GM19467 (cell line): ENCODE results near the gene INHBB.
"Not testable (repeated sequence)": the region's sequence is repeated elsewhere in the genome, so short reads cannot be mapped to it uniquely, and the experiment has no call there.

ENCODE experiments used
- ATAC-seq: cut with Tn5 transposase; IDR thresholded peaks from one replicate; pipeline ENCODE4 v1.9.1; 2021; ENCODE audit warnings: mild to moderate bottlenecking, moderate library complexity; ENCODE audit not compliant: unreplicated experiment

INHBB gene

DNA sequence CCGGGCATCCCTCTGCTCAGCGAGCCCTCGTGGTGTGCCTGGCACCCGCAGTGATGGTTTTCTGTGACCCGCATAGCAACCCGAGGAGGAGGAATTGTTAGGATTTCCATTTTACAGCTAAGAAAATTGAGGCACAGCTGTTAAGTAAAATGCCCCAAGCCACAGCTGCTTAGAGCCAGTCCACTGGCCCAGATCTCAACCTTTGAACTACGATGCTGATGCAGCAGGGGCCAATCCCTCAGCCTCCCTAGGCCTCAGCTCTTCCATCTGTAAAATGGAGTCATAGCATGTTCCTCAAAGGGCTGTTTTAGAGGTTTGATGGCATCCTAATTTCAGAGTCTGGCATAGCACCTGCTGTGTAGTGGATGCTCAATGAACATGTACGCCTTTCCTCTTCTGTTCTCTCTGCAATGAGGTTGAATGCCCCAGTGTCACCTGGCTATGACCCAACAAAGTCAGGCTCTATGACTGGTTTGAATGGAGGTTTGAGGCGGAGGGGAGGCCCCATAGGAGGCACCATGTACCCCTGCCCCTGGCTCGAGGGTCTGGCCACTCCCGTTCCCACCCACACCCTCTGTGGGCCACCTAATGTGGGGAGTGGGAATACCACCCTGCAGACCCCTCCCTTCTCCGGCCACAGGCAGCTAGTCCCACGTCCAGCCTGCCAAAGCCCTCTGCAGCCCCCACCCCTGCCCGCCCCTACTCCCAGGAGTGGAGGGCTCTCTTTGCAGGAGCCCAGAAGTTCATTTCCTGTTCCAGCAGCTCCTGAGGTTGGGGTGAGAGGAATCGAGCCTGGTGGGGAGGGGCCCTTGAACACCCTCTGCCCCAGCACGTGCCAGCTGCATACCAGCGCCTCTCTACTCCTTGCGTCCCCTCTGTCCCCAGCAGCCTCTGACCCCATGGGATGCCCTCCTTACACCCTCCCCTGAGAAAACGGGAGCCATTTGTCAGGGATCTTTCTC, 31.0 kb downstream of the INHBB start:
- no peak for ATAC-seq

DNA sequence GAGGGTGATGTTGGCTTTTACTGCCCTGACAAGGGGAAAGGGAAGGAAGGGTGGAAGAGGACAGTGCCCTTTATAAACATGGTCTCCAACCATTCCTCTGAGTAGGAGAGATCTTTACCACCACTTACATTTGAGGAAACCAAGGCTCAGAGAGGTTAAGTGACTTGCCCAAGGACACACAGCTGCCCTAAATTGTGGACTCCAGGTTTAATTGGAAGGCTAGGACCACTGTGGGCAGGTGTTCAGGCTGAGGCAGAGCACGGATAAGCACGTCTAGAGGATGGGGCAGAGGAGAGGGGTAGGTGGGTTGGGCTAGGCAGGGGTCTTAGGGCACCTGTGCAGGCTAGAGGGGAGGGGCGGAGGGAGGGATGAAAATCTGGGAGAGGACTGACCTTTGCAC, 32.7 kb downstream of the INHBB start:
- ATAC-seq: no peak

DNA sequence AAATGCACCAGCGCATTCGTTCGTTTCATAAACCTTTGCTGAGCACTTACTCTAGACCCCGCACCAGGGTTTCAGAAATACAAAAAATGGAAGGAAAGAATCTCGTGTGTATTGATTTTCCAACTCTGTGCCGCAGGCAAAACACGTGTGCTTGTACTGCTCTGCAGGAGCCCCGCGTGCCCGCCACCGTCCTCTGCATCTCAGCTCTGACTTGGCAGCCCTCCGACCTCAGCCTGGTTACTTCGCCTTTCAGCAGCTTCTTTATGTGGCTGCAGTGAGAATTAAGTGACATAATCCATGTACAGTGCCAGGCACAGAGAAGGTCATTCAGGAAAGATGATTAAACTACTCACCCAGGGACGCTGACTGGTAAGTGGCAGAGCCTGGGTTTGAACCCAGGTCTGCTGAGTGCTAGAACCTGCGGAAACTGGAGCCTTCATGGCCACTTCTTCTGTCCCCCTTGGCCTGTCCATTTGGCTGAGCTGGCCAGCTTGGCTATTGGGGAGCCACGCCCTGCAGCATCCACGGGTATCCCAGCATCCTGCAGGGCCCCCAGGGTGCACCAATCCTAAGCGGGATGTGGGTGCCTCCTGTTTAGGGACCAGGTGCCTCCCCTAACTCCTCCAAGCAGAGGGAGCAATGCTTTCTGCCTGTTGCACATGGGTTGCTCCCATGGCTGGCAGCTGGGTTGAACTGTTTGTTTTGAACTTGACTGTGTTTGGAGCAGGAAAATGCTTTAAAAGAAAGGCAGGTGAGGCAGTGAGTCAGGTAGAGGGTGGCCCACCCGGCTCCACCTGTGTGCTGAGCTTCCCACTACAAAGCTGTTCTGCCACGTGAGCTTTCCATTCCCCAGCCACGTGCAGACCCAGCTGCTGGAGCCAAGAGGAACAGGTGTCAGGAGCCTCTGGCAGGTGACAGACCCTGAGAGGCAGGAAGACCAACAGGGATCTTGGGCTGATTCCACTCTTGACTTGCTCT, 34.3 kb downstream of the INHBB start:
- ATAC-seq: no peak

DNA sequence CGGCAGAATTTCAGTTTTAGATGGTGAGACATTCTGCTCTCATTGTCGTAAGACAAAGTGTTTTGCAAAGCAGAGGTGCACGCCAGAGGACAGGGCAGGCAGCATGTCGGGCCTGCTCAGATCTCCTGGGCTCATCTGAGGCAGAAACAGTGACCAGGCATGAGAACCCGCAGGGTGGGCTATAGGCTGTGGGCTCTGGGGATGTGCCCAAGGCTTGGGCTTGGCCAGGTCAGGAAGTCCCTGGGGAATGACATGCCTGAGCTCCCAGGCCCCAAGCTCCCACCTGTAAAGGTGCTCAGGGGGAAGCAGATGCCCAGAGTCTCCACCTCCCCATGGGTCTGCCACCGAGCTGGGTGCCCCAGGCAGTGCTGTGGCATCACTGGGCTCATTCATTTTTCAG, 35.3 kb downstream of the INHBB start:
- ATAC-seq: no peak

DNA sequence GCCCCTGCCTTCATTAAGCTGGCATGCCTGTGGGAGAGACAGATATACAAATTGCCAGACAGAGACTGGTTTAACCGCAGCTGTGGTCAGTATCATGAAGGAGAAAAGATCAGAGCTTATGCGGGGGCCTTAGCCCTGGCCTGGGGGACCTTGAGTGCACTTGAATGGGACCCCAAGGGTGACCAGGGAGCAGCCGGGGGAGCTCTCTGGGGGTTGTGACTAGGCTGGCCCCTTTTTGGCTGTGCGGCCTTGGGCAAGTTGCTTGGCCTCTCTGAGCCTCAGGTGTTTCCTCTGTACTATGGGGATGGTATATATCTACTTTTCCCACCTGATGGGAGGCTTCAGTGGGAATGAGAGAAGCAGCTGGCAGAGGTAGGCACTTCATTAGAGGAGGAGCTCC, 35.7 kb downstream of the INHBB start:
- ATAC-seq: no peak

DNA sequence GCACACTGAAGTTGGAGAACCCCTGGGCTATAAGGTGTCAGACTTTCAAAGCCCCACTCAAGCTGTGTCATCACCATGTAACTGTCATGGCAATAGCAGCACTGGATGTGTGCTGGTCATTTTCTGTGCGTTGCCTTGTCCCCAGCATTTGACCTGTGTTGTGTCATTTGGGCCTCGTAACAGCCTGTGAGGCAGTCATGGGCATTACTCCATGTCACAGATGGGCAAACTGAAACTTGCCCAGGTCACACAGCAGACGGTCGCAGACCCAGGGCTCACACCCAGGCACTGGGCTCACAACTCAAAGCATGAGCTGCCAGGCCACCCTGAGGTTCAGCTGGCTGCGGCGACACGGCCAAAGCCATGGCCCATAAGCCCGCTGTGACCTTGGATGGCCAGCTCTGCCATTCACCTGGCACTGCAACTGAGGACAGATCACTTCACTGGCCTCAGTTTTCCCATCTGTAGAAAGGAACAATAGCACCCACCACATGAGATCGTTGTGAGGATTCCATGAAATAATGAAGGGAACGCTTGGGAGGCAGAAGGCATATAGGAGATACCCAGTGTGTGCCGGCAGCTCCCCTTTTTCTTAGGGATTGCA, 36.7 kb downstream of the INHBB start:
- ATAC-seq: no peak

DNA sequence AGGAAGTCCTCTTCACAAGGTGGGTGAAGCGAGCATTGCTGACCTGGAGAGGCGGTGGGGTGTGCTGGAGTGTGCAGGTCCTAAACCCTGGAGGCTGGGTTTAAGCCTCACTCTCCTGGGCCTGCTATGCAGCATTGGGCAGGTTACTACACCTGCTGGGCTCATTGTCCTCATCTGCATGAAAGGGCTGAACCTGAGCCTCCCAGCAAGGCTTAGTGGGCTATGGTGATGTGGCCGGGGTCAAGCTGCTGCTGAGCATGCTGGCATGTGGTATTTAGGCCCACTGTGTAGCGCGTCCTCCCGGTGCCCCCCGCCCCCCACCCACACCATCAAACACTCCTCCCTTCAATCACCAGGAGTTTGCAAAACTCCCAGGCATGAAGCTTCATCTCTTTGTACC, 37.3 kb downstream of the INHBB start:
- ATAC-seq: no peak

DNA sequence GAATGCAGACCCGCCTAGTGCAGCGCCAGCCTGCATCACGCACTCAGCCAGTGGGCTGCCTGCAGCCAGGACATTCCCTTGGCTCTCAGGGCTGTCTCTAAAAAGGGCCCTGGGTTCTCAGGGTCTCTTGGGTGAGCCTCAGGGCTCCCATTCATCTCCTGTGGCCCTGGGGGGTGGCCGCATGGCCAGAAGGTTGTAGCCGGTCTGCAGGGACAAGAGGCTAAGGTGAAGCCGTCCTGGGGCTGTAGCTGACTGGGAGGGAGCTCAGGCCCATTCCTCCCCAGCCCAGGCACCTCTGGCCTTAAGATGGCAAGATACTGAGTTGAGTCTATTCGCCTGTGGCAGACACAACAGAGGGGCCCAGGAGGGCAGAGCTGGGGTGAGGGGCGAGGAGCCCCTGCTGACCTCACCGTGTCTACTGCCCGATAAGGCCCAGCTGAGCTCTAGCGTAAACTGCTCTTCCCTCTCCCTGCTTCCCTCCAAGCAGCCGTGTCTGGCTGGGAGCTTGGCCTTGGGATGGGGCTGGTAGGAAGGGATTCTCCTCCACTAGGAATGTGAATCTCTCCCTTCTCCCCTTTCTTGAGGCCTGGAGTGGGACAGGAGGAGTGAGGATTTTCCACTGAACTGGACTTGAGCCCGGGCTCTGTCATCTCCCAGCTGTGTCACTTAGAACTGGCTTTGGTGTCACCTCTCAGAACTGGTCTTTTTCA, 37.9 kb downstream of the INHBB start:
- no peak for ATAC-seq

DNA sequence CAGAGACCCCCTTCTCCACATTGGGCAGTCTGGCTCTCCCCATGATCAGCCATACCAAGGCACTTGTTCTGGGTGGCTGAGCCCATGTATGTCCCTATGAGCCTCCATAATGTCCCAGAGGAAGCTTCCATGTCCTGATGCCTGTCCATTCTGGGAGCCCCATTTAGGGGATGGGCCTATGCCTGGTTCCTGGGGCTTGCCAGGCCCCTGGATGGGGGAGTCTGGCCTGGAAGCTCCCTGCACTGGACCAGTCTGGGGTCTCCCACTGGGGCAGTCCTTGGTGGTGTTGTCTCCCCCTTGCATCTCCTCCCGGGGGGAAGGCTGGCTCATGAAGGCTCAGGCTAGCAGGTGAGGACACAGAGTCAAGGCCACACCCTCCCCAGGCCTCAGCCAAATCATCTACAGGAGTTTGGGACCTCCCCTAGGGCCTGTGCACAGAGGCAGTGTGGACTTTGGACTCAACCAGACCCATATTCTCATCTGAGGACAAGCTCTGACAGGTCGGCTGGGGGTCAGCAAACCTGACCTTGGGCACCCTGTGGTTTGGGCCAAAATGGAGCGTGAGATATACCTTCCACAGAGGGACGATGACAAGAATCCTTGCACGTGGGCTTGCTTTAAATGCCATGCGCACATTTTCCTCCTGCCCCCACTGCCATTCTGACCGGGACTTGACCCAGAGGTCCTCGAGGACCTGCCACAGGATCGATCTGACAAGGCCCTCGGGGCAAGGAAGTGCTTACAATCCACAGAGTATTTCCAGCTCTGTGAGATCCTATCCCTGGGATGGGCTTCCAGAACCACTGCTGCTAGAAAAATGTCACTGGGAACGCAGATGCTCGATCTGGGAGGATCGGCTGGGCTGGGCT, 38.8 kb downstream of the INHBB start:
- no peak for ATAC-seq

DNA sequence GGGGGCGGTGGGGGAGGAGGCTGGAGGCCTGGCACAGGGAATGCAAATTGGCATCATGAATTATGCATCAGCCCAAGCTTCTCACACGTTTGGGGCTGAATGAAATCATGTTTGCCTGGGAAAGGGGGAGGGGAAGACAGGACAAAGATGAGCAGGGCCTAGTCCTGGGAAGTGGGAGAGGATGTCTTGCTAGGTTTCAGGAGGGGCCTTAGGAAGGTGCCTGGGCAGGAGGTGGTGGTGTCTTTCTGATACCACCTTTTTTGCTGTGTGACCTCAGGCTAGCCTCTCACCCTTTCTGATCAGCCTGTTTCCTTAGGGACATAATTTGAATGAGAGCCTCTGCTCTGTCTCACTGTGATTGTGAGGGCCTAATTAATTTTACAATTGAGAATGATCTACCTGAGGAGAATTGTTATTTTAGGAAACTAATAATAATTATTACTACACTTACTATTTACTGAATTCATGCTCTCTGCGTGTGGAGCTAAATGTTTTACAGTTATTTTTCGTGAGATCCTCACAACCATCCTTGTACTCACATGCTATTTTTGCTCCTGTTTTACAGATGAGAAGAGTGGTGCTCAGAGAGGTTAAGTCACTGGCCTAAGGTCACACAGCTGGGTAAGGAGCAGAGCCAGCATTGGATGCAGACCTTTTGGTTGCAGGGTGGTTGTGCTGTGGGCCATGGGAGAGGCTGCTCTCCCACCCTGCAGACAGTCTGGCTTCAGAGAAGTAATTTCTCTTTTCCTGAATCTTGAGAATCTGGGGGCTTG, 39.6 kb downstream of the INHBB start:
- ATAC-seq: no peak

DNA sequence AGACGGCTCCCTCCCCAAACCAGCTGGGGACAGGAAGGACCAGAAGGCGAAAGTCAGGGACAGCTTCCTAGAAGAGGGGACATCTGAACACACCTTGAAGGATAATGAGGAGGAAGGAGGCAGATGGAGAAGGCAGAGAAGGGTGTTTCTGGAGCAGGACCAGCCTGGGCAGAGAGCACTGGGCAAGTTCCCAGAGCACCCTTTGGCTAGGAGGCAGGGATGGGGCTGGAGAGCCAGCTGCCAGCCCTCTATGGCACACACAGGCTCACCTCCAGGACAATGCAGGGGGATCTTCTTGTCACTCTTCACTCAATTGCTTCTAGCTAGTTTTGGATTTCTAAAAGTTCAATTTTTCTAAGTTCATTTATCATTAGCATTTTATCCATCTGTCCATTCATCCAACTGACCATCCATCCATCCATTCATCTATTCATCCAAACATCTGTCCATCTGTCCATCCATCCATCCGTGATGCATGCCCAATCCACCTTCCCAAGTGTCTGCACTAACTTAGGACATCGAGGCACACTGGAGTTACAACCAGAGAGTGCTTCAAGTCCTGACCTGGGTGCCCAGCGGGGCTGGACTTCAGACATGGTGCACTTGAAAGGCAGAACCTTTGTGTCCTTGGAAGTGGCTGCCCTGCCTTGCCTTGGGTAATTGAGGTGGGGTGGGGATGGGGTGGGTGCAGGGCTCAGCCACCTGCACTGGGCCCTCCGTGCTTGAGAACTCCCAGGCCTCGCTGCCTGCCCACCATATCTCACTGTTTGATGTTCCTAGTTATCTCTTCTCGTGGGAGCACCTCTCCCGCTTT, 42.5 kb downstream of the INHBB start:
- no peak for ATAC-seq

DNA sequence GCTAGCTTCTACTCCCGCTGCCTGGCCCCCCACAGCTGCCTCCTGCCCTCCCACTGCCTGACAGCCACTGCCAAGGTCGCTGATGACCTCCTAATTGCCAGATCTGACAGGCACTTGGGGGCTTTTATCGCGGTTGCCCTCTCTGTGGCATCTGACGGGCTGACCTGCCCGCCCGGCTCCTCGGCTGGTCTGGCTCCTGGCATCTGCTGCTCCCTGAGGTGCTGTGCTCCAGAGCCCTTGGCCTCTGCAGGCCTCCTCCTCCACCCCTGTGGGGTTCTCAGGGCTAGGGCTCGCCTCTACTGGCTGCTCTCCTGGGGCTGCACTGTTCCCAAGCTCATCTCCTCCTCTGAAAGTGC, 43.1 kb downstream of the INHBB start:
- no peak for ATAC-seq

DNA sequence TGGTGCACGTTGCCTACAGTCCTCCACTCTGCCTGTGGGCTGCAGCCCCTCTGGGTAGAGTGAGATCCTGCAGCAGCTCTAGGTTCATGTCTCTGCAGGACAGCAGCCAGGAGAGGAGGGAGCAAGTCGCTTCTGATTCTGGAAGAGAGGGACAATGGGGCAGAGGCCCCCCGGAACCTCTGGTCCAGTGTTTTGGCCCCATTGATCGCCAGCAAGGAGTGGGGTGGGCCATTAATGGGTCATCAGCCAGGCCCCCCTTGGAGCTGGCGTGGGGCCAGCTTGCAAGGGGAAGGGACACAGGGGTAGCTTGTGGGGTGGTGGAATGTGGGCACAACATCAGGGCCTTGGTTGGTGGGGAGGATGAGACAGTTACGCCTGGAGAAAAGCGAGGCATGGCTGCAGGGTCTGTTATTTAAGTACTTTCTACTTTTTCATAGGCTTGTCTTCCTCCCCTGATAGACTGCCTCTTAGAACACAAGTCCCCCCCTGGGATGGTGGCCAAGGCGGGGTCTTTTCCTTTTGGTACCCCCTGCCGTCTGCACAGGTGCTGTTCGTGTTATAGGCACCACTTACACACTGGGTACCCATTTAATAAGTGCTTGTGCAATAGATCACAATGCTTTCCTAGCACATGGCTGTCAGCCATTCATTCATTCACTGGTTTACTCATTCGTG, 44.6 kb downstream of the INHBB start:
- no peak for ATAC-seq

DNA sequence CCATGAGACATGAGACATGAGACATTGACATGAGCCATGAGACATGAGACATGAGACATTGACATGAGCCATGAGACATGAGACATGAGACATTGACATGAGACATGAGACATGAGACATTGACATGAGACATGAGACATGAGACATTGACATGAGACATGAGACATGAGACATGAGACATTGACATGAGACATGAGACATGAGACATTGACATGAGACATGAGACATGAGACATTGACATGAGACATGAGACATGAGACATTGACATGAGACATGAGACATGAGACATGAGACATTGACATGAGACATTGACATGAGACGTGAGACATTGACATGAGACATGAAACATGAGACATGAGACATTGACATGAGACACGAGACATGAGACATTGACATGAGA, 45.4 kb downstream of the INHBB start:
- ATAC-seq: not testable (repeated sequence)

DNA sequence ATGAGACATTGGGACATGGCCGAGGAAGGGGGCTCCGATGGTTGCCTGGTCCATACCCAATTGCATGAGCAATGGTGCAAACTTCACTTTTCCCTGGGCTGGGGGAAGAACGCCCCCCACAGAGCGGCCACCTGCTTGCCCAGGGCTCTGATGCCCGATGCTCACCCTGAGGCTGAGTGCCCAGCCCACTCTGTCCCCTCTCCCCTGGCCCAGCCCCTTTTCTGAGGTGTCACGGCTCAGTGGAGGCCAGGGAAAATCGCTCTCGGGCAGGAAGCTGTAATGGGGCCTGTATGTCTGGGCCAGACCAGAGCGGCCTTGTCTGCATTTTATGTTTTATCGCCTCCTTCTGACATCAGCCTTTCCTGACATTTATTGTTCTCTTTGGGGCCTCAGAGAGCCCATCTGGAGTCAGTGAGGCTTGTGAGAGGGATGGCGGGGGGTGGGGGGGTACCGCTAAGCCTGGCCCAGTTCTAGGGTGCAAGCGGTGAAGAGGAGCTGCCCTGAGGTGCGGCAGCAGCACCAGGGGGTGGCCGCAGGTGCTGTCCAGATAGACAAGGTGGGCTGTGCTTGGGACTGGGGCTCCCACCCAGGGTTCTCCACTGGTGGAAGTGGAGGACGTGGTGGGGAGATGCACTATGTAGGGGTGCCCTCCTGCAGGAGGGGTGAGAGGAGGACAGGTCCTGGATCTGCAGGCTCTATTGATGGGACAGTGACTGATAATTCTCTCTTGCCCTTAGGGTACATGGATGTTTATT, 46.2 kb downstream of the INHBB start:
- no peak for ATAC-seq

DNA sequence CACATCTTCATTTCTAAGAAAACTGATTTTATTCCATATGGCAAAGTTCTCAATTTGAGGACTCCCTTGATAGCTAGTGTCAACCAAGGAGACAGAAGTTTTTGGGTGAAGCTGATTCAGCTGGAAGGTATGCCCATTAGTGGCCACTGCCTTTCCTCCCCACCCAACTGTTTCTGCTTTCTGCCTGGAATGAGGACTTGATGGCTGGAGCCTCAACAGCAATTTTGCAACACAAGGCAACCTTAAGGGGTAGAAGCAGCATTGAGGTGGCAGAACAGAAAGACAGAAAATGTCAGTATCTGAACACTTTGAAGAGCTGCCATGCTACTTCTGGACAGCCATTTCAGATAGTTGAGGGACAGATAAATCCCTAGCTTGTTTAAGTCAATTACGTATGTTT, 47.0 kb downstream of the INHBB start:
- ATAC-seq: no peak

DNA sequence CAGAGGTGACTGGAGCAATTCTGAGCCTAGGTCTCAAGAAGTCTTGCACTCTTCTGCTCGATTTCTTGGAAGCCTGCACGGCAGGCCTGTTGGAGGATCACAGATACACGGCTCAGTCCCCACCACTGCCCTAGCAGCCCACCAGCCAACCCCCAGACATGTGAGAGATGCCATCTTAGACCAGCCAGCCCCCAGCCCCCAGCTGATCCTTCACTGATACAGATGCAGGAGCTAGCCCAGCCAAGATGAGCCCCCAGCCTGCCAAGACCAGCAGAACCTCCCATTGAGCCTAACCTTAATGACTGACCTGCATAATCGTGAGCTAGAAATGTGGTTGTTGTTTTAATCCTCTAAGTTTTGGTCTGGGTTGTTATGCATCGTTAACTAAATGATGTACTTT, 47.5 kb downstream of the INHBB start:
- ATAC-seq: no peak
